ENCODE measurements around the gene ITIH5.

The ITIH5 gene

GRCh38 chr10:7511612-7512011 is 155.2 kb downstream of the ITIH5 start:
- DNase-seq: no peak

Data from NCI-H345 (cell line).